Astrocyte of the spinal cord (primary cell): ENCODE data around the gene HMGN1.

ENCODE experiments used
- DNase-seq: peaks from one replicate; pipeline ENCODE4 v3.0.0; 2011; ENCODE audit warnings: low read depth, low spot score
- H3K4me3 ChIP-seq: 2 replicates; pipeline ENCODE4 v1.5.1; 2011; ENCODE audit warnings: low read depth, mild to moderate bottlenecking, low read length, moderate library complexity
- CTCF ChIP-seq: IDR thresholded peaks from 2 replicates; pipeline ENCODE4 v1.5.1; 2012; ENCODE audit warnings: low read depth, mild to moderate bottlenecking, low read length, inconsistent platforms
- in situ Hi-C: cut with HindIII; loops from 2 replicates; pipeline ENCODE4 v1.10.0; 2017; ENCODE audit warnings: low sequenced_read_pairs

HMGN1 gene

DNA sequence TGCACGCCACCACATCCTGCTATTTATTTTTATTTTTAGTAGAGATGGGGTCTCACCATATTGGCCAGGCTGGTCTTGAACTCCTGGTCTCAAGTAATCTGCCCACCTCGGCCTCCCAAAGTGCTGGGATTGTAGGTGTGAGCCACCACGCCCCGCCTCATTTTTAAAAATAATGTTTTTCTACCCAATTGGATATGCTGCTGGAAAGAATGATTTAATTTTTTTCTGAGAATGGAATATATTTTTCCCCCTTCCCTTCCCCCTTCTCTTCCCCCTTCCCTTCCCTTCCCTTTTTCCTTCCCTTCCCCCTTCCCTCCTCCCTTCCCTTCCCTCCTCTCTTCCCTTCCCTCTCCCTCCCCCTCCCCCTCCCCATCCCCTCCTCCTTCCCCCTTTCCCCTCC is 17.7 kb upstream of the HMGN1 start:
- in situ Hi-C loops = no loop called here
- DNase-seq = no peak
- TF ChIP-seq CTCF = no peak
- H3K4me3 ChIP-seq = no peak overlapping the region

DNA sequence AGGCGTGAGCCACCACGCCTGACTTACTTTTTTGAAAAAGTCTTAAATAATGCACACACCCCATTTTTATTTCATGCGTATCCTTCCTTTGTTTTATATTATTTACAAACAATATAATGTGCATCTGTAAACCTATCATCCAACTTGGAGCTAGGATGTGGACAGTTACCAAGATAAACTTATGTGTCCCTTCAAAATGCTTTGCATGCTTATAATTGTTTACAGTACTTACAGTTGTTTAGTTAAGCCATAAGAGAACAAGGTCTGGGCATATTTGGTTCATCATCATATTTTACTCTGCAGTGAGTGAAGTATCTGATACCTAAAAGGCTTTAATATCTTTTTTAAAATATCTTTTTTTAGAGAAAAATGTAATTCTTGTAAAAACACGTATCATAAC is 16.1 kb upstream of the HMGN1 start:
- TF ChIP-seq CTCF = no peak
- DNase-seq = no peak
- in situ Hi-C loops = no loop called here
- H3K4me3 ChIP-seq = no peak overlapping the region

DNA sequence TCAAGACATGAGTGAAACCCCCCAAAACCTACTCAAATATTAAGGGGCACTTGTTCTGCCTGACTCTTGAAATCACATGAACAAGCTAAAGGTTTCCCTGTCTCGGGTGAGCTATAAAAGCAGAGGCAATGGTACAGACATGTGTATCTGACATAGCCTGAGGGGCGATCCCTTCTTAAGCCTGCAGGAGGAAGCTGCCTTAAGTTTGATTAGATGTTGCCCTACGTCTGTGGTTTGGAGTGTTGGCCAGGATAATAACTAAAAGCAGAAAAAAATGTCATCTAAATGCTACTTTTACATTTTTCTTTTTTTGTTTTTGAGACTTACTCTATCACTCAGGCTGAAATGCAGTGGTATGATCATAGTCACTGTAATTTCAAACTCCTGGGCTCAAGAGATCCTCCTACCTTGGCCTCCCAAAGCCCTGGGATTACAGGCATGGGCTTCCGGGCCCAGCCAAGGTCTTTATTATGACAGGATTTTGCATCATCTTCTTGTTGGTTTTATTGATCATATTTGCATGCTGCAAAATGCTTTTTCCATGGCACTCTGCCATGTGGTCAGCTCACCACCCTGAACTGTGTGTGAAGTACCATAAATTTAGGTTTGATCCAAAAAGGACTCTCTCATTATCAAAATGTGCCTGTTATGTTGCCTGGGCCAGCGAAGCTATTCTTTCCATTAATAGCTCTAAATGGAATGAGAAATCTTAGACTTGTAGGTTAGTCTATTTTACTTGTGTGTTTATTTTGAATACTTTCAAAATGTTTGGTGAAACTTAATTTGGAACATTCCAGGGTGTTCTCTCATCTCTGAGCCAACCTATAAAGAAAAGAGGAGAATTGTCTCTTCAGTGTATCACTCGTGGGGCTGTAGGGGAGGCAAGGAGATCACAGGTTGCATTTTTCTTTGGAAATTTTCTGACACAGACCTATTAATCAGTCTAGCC is 15.0 kb upstream of the HMGN1 start:
- H3K4me3 ChIP-seq = no peak overlapping the region
- no peak for DNase-seq
- in situ Hi-C loops = no loop called here
- no peak for TF ChIP-seq CTCF

DNA sequence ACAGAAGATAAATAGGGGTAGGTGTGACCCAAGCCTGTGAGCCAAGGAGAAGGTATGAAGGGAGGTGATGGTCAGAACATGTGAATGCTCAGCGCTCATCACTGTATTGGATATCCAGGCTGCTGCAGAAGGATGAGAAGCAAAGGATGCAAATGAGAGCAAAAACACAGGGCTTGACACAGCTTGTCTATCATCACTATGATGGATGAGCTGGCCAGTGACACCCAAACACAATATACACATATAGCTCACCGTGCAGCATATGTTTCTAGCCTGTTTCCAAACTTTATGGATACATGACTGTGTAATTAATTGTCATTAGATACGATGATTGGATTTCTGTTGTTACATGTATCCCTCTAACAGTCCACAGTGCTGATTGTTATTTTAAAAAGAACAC is 13.8 kb upstream of the HMGN1 start:
- in situ Hi-C loops = no loop called here
- DNase-seq = no peak
- no peak overlapping the region for H3K4me3 ChIP-seq
- TF ChIP-seq CTCF = no peak

DNA sequence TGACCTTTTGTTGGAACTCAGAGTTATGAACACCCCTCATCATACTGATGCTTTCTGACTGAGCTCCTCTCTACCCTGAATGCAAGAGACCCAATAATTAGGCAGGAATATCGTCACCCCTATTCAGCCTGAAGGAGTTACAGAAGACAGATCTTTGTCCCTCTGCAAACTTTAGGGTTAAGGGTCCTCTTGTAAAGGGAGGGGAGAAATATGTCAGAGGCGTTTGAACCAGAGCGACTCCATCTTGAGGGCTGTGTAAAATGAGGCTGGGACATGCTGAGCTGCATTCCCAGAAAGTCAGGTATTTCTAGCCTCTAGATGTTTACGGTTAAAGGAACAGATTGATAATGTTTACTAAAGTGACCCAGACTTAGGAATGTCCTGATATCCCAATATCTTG is 10.5 kb upstream of the HMGN1 start:
- no peak for DNase-seq
- TF ChIP-seq CTCF = no peak
- in situ Hi-C loops = no loop called here
- H3K4me3 ChIP-seq = no peak overlapping the region

DNA sequence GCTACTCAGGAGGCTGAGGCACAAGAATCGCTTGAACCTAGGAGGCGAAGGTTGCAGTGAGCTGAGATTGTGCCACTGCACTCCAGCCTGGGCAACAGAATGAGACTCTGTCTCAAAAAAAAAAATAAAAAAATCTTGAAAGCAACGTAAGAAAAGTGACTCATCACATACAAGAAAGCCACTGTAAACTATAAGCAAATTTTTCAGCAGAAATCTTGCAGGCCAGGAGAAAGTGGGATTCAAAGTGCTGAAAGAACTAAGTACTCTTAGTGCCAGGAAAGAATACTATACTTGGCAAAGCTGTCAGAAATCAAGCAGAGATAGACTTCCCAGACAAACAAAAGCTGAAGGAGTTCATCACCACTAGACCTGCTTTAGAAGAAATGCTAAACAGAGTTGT is 4.4 kb upstream of the HMGN1 start:
- no peak for TF ChIP-seq CTCF
- H3K4me3 ChIP-seq = no peak overlapping the region
- in situ Hi-C loops = no loop called here
- DNase-seq = no peak
